Measurements from ENCODE around the gene SLAIN1.

DNA sequence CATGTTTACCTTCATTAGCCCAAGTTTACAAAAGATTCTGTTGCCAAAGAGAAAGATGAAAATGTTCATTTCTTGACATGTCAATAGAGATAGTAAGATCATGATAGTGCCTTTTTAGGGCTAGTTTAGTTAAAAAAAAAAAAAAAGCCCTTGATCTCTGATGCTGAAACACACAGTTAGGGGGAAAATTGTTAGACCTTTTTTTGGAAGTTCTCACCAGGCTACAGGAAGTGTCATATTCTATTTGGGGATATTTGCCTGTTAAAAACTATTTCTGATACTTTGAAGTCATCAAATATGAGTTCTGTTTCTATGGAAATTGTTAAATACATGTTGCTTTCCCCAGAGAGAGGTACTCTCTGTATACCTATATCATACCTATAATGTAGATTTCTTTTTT is 21.6 kb downstream of the SLAIN1 start:
- TF ChIP-seq CTCF (IDR thresholded peaks at IDR 0.05) (no peak), EP300 (IDR thresholded peaks at IDR 0.05; ENCODE audit: low read depth) (no peak), POLR2A (IDR thresholded peaks at IDR 0.05) (no peak), POLR2AphosphoS5 (IDR thresholded peaks at IDR 0.05) (no peak)

Measured in transverse colon (tissue), 4 donors.